Ovary (tissue), 9 donors: ENCODE data around the gene PAK5. TPM values are rescaled to one million over a fixed set of nuclear protein-coding genes. Genes with fewer than 3 reads are reported as not detected.

ENCODE experiments used
- DNase-seq, 5 donors: peaks; one replicate each; pipeline ENCODE4 v3.0.0-alpha.2; 2019 to 2020
- H3K27ac ChIP-seq, 2 donors: fragments of 200-600 bp; one replicate each; pipeline versions ENCODE4 v1.5.1 to v1.8.0; 2019 to 2022
- H3K27me3 ChIP-seq: fragments of 200-600 bp; one replicate; pipeline ENCODE4 v1.8.0; 2022
- H3K36me3 ChIP-seq: fragments of 200-600 bp; sonication (generic); one replicate; pipeline ENCODE4 v1.5.1; 2019
- H3K4me1 ChIP-seq: one replicate; pipeline ENCODE4 v1.8.1; 2013; ENCODE audit warnings: mild to moderate bottlenecking, moderate library complexity; ENCODE audit not compliant: insufficient read depth
- H3K4me3 ChIP-seq: fragments of 200-600 bp; sonication (generic); one replicate; pipeline ENCODE4 v1.5.1; 2017
- H3K9me3 ChIP-seq, 2 donors: fragments of 200-600 bp in 1 of 2; sonication (generic) in 1 of 2; one replicate each; pipeline versions ENCODE4 v1.5.1 to v1.8.1; 2013 to 2019; ENCODE audit warnings: mild to moderate bottlenecking in 1 of 2, moderate library complexity in 1 of 2
- CTCF ChIP-seq, 3 donors: fragments of 450-650 bp in 2 of 3; fragments of 200-600 bp in 1 of 3; IDR thresholded peaks; one replicate each; pipeline versions ENCODE4 v1.5.1 to v1.8.0; 2016 to 2022; ENCODE audit warnings: antibody characterized with exemption in 3 of 3, mild to moderate bottlenecking in 1 of 3
- EP300 ChIP-seq: sonication (generic); formaldehyde crosslinking; IDR thresholded peaks from one replicate; pipeline ENCODE4 v1.6.1; 2017; ENCODE audit warnings: antibody characterized with exemption
- POLR2A ChIP-seq: fragments of 450-650 bp; IDR thresholded peaks from one replicate; pipeline ENCODE4 v1.6.1; 2017; ENCODE audit warnings: antibody characterized with exemption, mild to moderate bottlenecking, moderate library complexity
- WGBS, 3 donors: extraction: QIAGEN DNeasy Blood & Tissue Kit in 1 of 3; methylation state at CpG; one replicate each; pipeline versions ENCODE4 v1.1.5 to v1.1.7; 2013 to 2017; 5-methylcytosine and 5-hydroxymethylcytosine counted together
- intact Hi-C, 4 donors: fragments of 100-400 bp; cut with DNase I; formaldehyde crosslinking; loops; one replicate each; pipeline versions ENCODE4 v1.11.0 to v1.15.1; 2022 to 2023
- polyA plus RNA-seq, 2 donors: library from polyadenylated mRNA; stranded (reverse); fragments of 200-250 nt in 1 of 2; fragments of 350-450 nt in 1 of 2; fragmentation: Illumina TruSeq in 1 of 2; extraction: RNeasy Lipid Tissue Mini Kit (QIAGEN cat#74804) in 1 of 2; gene quantifications; one replicate each; pipeline ENCODE4 v1.2.3, GENCODE V29; 2013 to 2014
- total RNA-seq, 7 donors: library from RNA; depleted of rRNA in 2 of 7; stranded (reverse); fragments of >200 nt in 2 of 7; fragmentation: NEBNext Ultra II Directional in 3 of 7; extraction: Animal tissue kit (Norgen Biotek cat#: 25700) in 3 of 7; gene quantifications; one replicate each; pipeline versions ENCODE4 v1.1.0 to v1.2.4, GENCODE V29; 2016 to 2023
- donor health status: DM: no; HTN: no; CAD: no; lungs with moderate emphysema.
- donor health status: DM: no; HTN: no; CAD: no.
- donor health status: Bipolar disorder and iron deficiency.
- donor health status: DM: yes; HTN: yes; CAD: no.
- donor health status: DM: no; HTN: no; CAD: no.
- donor health status: DM: yes; HTN: yes; CAD: no.

Gene PAK5
- total and polyA plus RNA-seq, 9 donors: under 0.01 to 0.47 (median 0.10) TPM; not detected in 2

GRCh38 chr20:9615118-9615517 is 223.8 kb downstream of the PAK5 start:
- DNase-seq: no peak
- Histone ChIP-seq H3K4me3 (no peak overlapping the region), H3K27ac (no peak overlapping the region), H3K9me3 (no peaks in the 10 kb centered on the region), H3K36me3 (no peaks in the 10 kb centered on the region), H3K27me3 (no peaks in the 10 kb centered on the region), H3K4me1 (no peaks in the 10 kb centered on the region)
- TF ChIP-seq EP300 (no peak), POLR2A (no peak), CTCF (IDR thresholded peaks at IDR 0.05) (no peak)
- intact Hi-C loops: loop anchor here in 1 of 4 donors (10.0 kb wide), 1 partner anchor 1930 kb away; no protein-coding TSS in a partner anchor
- WGBS, 3 donors: 68 to 84% (median 84%) methylated on average over 4 of the region's 4 CpGs

DNA sequence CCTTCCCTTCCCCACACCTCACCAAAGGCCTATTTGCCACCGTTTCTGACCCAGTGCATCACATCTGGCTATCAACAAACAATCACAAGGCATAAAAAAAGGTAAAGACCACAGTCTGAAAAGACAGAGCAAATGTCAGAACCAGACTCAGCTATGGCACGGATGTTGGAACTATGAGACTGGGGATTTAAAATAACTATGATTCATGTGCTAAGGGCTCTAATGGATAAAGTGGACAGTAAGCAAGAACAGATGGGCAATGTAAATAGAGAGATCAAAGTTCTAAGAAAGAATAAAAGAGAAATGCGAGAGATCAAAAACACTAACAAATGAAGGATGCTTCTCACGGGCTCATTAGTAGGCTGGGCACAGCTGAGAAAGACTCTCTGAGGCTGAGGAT is 225.0 kb downstream of the PAK5 start:
- 78 to 80% (median 80%) methylated on average over 4 of the region's 4 CpGs for WGBS, 3 donors
- Histone ChIP-seq H3K9me3 (no peaks in the 10 kb centered on the region), H3K27me3 (no peaks in the 10 kb centered on the region), H3K4me1 (no peaks in the 10 kb centered on the region), H3K36me3 (no peaks in the 10 kb centered on the region), H3K27ac (no peak overlapping the region), H3K4me3 (no peak overlapping the region)
- intact Hi-C loops: loop anchor here in 2 of 4 donors (5.0 to 10.0 kb wide), 3 partner anchors 202 to 1931 kb away; no protein-coding TSS in a partner anchor
- no peak for DNase-seq
- no peak for TF ChIP-seq POLR2A
- TF ChIP-seq CTCF (IDR thresholded peaks at IDR 0.05): no peak

DNA sequence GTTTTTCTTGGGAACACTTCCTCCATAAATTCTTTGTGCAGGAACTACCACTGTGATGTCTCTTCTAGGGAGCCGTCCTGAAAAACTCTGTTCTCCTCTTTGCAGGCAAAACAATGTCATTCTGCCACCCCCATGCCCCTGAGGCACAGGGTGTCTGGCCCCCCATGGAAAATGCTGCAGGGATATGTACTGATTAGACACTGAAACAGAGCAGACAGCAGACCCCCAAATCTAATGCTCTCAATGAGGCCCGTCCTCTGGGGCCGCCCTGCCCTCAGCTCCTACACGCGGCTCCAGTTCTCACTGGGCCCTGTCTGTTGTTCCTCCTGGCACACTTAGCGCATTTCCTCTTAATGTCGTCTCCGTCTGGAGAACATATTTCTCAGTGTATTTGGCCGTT is 227.0 kb downstream of the PAK5 start:
- no peaks in the 10 kb centered on the region for H3K36me3 ChIP-seq
- H3K4me1 ChIP-seq: no peaks in the 10 kb centered on the region
- no peaks in the 10 kb centered on the region for H3K27me3 ChIP-seq
- H3K4me3 ChIP-seq: no peak overlapping the region
- intact Hi-C loops: loop anchor here in 2 of 4 donors (5.0 to 10.0 kb wide), 3 partner anchors 200 to 1933 kb away; no protein-coding TSS in a partner anchor
- no peak overlapping the region for H3K27ac ChIP-seq
- no peak for DNase-seq
- WGBS, 3 donors: 90 to 93% (median 90%) methylated on average over 9 of the region's 9 CpGs
- TF ChIP-seq EP300 (no peak), POLR2A (no peak), CTCF (IDR thresholded peaks at IDR 0.05) (no peak)
- H3K9me3 ChIP-seq: no peaks in the 10 kb centered on the region

DNA sequence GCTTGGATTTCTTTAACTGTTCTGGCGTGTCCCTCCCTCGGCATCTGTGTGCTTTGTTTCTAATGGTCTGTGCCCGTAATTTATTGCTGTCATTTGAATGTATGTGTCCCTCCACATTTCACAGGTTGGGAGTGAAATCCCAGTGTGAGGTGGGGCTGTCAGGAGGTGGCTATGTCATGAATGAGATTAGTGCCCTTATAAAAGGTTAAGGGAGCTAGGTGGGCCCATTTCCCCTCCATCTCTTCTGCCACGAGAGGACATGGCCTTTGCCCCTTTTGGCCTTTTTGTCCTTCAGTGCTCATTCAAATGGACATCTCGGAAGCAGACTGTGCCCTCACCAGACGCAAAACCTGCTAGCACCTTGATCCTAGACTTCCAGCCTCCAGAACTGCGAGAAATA is 228.2 kb downstream of the PAK5 start:
- Histone ChIP-seq H3K36me3 (no peaks in the 10 kb centered on the region), H3K4me1 (no peaks in the 10 kb centered on the region), H3K9me3 (no peaks in the 10 kb centered on the region), H3K27ac (no peak overlapping the region), H3K4me3 (no peak overlapping the region), H3K27me3 (no peaks in the 10 kb centered on the region)
- TF ChIP-seq POLR2A: no peak
- WGBS, 3 donors: 75 to 81% (median 75%) methylated on average over 7 of the region's 7 CpGs
- no peak for DNase-seq
- intact Hi-C loops: loop anchor here in 2 of 4 donors (5.0 to 10.0 kb wide), 3 partner anchors 198 to 1934 kb away; no protein-coding TSS in a partner anchor

DNA sequence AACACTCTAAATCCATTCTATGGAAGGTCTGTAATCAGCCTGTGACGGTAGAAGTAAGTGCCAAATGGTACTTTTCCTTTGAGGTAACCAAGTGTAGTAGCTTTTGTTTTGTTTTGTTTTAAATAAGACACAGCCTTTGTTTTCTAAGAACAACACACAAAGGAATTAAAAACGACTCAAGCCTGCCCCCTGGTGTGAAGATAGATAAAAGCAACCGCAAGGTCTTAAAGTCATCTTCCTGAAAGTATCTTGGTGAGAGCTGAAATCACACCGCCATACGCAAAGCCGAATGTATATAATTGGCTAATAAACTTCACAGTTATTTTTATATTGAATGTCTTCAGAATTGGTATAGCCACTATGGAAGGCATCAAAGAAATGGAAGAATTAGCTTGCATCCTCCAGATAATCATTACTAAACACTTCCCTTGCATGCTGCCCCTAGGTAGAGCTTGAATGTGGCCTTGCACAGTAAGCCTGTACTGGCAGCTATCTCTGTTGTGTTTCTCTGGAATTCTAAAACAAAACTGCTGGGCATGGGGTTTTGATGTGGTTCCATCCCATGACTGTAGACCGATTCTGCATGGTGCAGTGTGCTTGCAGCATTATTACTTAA is 228.9 kb downstream of the PAK5 start:
- TF ChIP-seq POLR2A (no peak), CTCF (IDR thresholded peaks at IDR 0.05) (peak in 1 of 3 donors; percentile 58), EP300 (no peak)
- Histone ChIP-seq H3K36me3 (no peaks in the 10 kb centered on the region), H3K27ac (no peak overlapping the region), H3K27me3 (no peaks in the 10 kb centered on the region), H3K4me3 (no peak overlapping the region), H3K9me3 (no peaks in the 10 kb centered on the region), H3K4me1 (no peaks in the 10 kb centered on the region)
- intact Hi-C loops: loop anchor here (5.0 to 10.0 kb wide), 4 partner anchors 198 to 1935 kb away; no protein-coding TSS in a partner anchor
- DNase-seq: peak in 3 of 5 donors; percentile 23 to 58 (median 33)
- 11 to 19% (median 15%) methylated on average over 7 of the region's 7 CpGs for WGBS, 3 donors
